Measurements from ENCODE around the gene HRCT1. TPM values are rescaled to one million over a fixed set of nuclear protein-coding genes. Genes with fewer than 3 reads are reported as not detected.

HRCT1 gene
- total RNA-seq, 6 experiments from 2014 or later, result 0.40 to 1.4 (median 0.98) TPM

- Histone ChIP-seq H3K36me3 (no peaks in the 10 kb centered on the region), H3K27ac (no peak overlapping the region), H3K4me1 (no peaks in the 10 kb centered on the region), H3K4me3 (no peak overlapping the region), H3K27me3 (no peaks in the 10 kb centered on the region), H3K9me3 (no peaks in the 10 kb centered on the region)
- no peak for TF ChIP-seq POLR2A (IDR thresholded peaks at IDR 0.05)
- TF ChIP-seq CTCF (IDR thresholded peaks at IDR 0.05), result no peak
- DNase-seq, result no peak
- 44% methylated on average over 3 of the region's 3 CpGs for WGBS (ENCODE audit: insufficient coverage, low coverage, low lambda C conversion rate, missing lambda C conversion rate)
- ATAC-seq, result no peak
- intact Hi-C loops (cut with DNase I), result no loop called here
Observed at GRCh38 chr9:35859990-35860339, 46.0 kb upstream of the HRCT1 start.

GRCh38 chr9:35861161-35861897, 44.7 kb upstream of the HRCT1 start:
- peak in 1 of 3 donors; percentile 18 for DNase-seq

GRCh38 chr9:35862328-35862727, 43.7 kb upstream of the HRCT1 start:
- DNase-seq (no peak), ATAC-seq (no peak)
- Histone ChIP-seq H3K36me3 (no peaks in the 10 kb centered on the region), H3K27ac (no peak overlapping the region), H3K4me1 (no peaks in the 10 kb centered on the region), H3K27me3 (no peaks in the 10 kb centered on the region), H3K9me3 (no peaks in the 10 kb centered on the region), H3K4me3 (no peak overlapping the region)
- intact Hi-C loops (cut with DNase I), result no loop called here
- TF ChIP-seq CTCF (IDR thresholded peaks at IDR 0.05), result no peak
- TF ChIP-seq POLR2A (IDR thresholded peaks at IDR 0.05), result no peak
- WGBS (ENCODE audit: insufficient coverage, low coverage, low lambda C conversion rate, missing lambda C conversion rate), result no CpG with 5 or more reads among the region's 4 CpGs

More at GRCh38 chr9:35861161-35861897, 44.7 kb upstream of the HRCT1 start:
- no peaks in the 10 kb centered on the region for H3K4me1 ChIP-seq
- no peaks in the 10 kb centered on the region for H3K9me3 ChIP-seq
- no peaks in the 10 kb centered on the region for H3K36me3 ChIP-seq
- intact Hi-C loops (cut with DNase I), result no loop called here
- no peaks in the 10 kb centered on the region for H3K27me3 ChIP-seq
- no peak overlapping the region for H3K27ac ChIP-seq
- H3K4me3 ChIP-seq, result no peak overlapping the region
- WGBS (ENCODE audit: insufficient coverage, low coverage, low lambda C conversion rate, missing lambda C conversion rate), result 46% methylated on average over 10 of the region's 12 CpGs
- ATAC-seq, result no peak
- no peak for TF ChIP-seq POLR2A (IDR thresholded peaks at IDR 0.05)
- TF ChIP-seq CTCF (IDR thresholded peaks at IDR 0.05), result no peak

GRCh38 chr9:35863583-35863982, 42.4 kb upstream of the HRCT1 start:
- Histone ChIP-seq H3K4me3 (no peak overlapping the region), H3K27me3 (no peaks in the 10 kb centered on the region), H3K9me3 (no peaks in the 10 kb centered on the region), H3K4me1 (no peaks in the 10 kb centered on the region), H3K36me3 (no peaks in the 10 kb centered on the region), H3K27ac (no peak overlapping the region)
- intact Hi-C loops (cut with DNase I), result no loop called here
- WGBS (ENCODE audit: insufficient coverage, low coverage, low lambda C conversion rate, missing lambda C conversion rate), result 37% methylated on average over 2 of the region's 8 CpGs
- no peak for TF ChIP-seq POLR2A (IDR thresholded peaks at IDR 0.05)
- no peak for TF ChIP-seq CTCF (IDR thresholded peaks at IDR 0.05)
- no peak for ATAC-seq
- peak in 1 of 3 donors; percentile 23 for DNase-seq
